ENCODE data around the gene MYBBP1A.

DNA sequence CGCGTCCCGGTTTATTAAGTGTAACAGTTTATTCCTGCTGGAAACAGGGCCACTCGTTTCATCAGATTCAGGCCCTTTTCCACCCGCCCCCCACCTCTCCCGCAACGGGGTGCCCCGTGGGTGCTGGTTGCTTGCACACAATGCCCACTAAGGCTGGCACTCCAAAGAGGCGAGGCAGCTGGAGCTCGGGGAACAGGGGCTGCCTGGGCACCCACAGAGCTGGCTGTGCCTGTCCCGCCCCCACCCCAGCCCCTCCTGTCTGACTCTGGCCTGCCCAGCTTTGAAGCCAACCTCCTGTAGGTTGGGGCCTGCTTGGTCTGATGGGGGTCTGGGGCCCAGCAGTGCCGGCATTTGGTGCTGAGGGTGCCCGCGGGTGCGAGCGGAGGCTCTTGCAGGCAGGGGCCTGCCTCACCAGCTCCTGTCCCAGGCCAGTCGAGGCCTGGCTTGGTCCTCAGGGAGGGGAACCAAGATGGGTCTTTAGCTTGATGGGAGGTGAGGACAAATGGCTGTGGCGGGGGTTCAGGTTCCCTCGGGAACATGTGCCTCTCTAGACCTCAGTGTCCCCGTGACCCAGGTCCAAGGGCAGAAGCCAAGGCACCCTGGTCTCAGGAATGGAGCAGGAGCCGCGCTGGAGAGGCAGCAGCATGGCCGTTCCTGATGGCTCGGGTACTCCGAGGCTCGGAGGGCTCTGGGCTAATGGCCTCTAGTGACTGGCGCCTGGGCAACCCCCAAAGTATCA, 20.1 kb downstream of the MYBBP1A start:
- TF ChIP-seq, protein P1, sequence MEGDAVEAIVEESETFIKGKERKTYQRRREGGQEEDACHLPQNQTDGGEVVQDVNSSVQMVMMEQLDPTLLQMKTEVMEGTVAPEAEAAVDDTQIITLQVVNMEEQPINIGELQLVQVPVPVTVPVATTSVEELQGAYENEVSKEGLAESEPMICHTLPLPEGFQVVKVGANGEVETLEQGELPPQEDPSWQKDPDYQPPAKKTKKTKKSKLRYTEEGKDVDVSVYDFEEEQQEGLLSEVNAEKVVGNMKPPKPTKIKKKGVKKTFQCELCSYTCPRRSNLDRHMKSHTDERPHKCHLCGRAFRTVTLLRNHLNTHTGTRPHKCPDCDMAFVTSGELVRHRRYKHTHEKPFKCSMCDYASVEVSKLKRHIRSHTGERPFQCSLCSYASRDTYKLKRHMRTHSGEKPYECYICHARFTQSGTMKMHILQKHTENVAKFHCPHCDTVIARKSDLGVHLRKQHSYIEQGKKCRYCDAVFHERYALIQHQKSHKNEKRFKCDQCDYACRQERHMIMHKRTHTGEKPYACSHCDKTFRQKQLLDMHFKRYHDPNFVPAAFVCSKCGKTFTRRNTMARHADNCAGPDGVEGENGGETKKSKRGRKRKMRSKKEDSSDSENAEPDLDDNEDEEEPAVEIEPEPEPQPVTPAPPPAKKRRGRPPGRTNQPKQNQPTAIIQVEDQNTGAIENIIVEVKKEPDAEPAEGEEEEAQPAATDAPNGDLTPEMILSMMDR (IDR thresholded peaks at IDR 0.05), result no peak
- TF ChIP-seq POLR2A (IDR thresholded peaks at IDR 0.05) (no peak), EP300 (IDR thresholded peaks at IDR 0.05) (no peak)
